CD4-positive, alpha-beta T cell (primary cell): ENCODE results near the gene OPN4. TPM values are rescaled to one million over a fixed set of nuclear protein-coding genes. Genes with fewer than 3 reads are reported as not detected.
A peak's percentile ranks its signal among the peaks of the same experiment; 100 is the strongest.

Source experiments
- ATAC-seq: fragments of 200-7000 bp; cut with Tn5 transposase; one replicate; pipeline ENCODE4 v1.10.0; 2022; ENCODE audit warnings: mild to moderate bottlenecking; ENCODE audit not compliant: poor library complexity
- CTCF ChIA-PET: fragments of 350-600 bp; sonication (Branson Sonifier 250); formaldehyde crosslinking; loops from one replicate; lab custom pipeline; 2021; ENCODE audit warnings: antibody characterized with exemption, inconsistent platforms; lab: Charles Lee
- POLR2A ChIA-PET: fragments of 350-600 bp; sonication (Branson Sonifier 250); formaldehyde crosslinking; loops from one replicate; lab custom pipeline; 2021; ENCODE audit warnings: antibody characterized with exemption, inconsistent platforms; lab: Charles Lee
- DNase-seq, 14 experiments: peaks; one replicate each; pipeline ENCODE4 v3.0.0-alpha.2; 2013 to 2020; ENCODE audit warnings: mixed read lengths in 2 of 14
- H3K27ac ChIP-seq, 2 donors: one replicate each; pipeline versions ENCODE4 v1.5.1 to v1.7.0; 2013; ENCODE audit warnings: low read length in 2 of 2, low read depth in 1 of 2, mild to moderate bottlenecking in 1 of 2
- H3K27me3 ChIP-seq, 2 experiments: 1 replicate in 1 of 2; 2 replicates in 1 of 2; pipeline versions ENCODE4 v1.6.1 to v1.7.0; 2013; ENCODE audit warnings: low read length in 2 of 2, control low read depth in 1 of 2, mild to moderate bottlenecking in 1 of 2, moderate library complexity in 1 of 2; ENCODE audit not compliant: insufficient read depth in 2 of 2, control insufficient read depth in 1 of 2
- H3K36me3 ChIP-seq: one replicate; pipeline ENCODE4 v1.6.1; 2013; ENCODE audit warnings: low read length, control low read depth; ENCODE audit not compliant: insufficient read depth
- H3K4me1 ChIP-seq: one replicate; pipeline ENCODE4 v1.6.1; 2013; ENCODE audit warnings: low read length, control low read depth; ENCODE audit not compliant: insufficient read depth
- H3K4me3 ChIP-seq: one replicate; pipeline ENCODE4 v1.5.1; 2013; ENCODE audit warnings: mild to moderate bottlenecking, low read length, moderate library complexity
- H3K9me3 ChIP-seq, 2 experiments: 1 replicate in 1 of 2; 2 replicates in 1 of 2; pipeline versions ENCODE4 v1.6.1 to v1.7.0; 2013; ENCODE audit warnings: low read length in 2 of 2, mild to moderate bottlenecking in 2 of 2, control low read depth in 1 of 2, moderate library complexity in 1 of 2; ENCODE audit not compliant: control insufficient read depth in 1 of 2, insufficient read depth in 1 of 2
- H3K27ac Mint-ChIP-seq: one replicate; pipeline ENCODE4 v1.8.0; 2020; ENCODE audit warnings: mixed read lengths
- H3K27me3 Mint-ChIP-seq: one replicate; pipeline ENCODE4 v1.8.0; 2021; ENCODE audit warnings: mixed read lengths
- H3K36me3 Mint-ChIP-seq: one replicate; pipeline ENCODE4 v1.8.0; 2021; ENCODE audit warnings: low read depth, mixed read lengths
- H3K4me1 Mint-ChIP-seq: one replicate; pipeline ENCODE4 v1.8.0; 2021; ENCODE audit warnings: low read depth, mixed read lengths
- H3K4me3 Mint-ChIP-seq: one replicate; pipeline ENCODE4 v1.8.0; 2020; ENCODE audit warnings: mild to moderate bottlenecking, mixed read lengths
- H3K9me3 Mint-ChIP-seq: one replicate; pipeline ENCODE4 v1.8.0; 2020; ENCODE audit warnings: mixed read lengths
- intact Hi-C, 2 experiments: fragments of 100-400 bp; cut with DNase I in 1 of 2; cut with micrococcal nuclease in 1 of 2; formaldehyde crosslinking; loops; one replicate each; pipeline versions ENCODE4 v1.15.1 to v1.9.0; 2023 to 2025; cut with DNase I, micrococcal nuclease
- polyA plus RNA-seq, 2 donors: library from polyadenylated mRNA; unstranded; fragments of 120-200 nt; gene quantifications; one replicate each; pipeline ENCODE4 v1.2.1, GENCODE V29; 2013
- total RNA-seq, 174 experiments: library from RNA in 2 of 174; stranded (reverse) in 2 of 174; gene quantifications; one replicate each; pipeline ENCODE4 v1.2.3 and lab custom pipeline; 2021 to 2026
- TF ChIP-seq, protein P1 (sequence below): fragments of 200-600 bp; IDR thresholded peaks from one replicate; pipeline ENCODE4 v1.8.0; 2022; ENCODE audit warnings: antibody characterized with exemption, mild to moderate bottlenecking

OPN4 gene, protein sequence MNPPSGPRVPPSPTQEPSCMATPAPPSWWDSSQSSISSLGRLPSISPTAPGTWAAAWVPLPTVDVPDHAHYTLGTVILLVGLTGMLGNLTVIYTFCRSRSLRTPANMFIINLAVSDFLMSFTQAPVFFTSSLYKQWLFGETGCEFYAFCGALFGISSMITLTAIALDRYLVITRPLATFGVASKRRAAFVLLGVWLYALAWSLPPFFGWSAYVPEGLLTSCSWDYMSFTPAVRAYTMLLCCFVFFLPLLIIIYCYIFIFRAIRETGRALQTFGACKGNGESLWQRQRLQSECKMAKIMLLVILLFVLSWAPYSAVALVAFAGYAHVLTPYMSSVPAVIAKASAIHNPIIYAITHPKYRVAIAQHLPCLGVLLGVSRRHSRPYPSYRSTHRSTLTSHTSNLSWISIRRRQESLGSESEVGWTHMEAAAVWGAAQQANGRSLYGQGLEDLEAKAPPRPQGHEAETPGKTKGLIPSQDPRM
- total RNA-seq = not detected
- not detected for polyA plus RNA-seq (2013, experiment 1 of 2)
- not detected for polyA plus RNA-seq (2013, experiment 2 of 2)
- 0 to 0.12 (median 0) reads per million in 172 experiments for total RNA-seq (lab: John Stamatoyannopoulos, UW)

GRCh38 chr10:86654411-86655172, at the start of gene OPN4:
Gene OPN4, plus strand, starts transcription at chr10:86654547. Its CDS starts 237 bp downstream, at chr10:86654784.
- intact Hi-C loops = no loop called here
- no peak within 1 kb of the TSS for H3K27ac ChIP-seq
- CTCF ChIA-PET = no interaction called here
- DNase-seq (peak in 1 of 14 experiments; percentile 27), ATAC-seq (no peak)
- Mint-ChIP-seq H3K36me3 (no peaks in the 10 kb centered on the region), H3K27ac (no peak within 1 kb of the TSS), H3K4me3 (no peak within 1 kb of the TSS), H3K4me1 (no peaks in the 10 kb centered on the region), H3K27me3 (no peaks in the 10 kb centered on the region), H3K9me3 (no peaks in the 10 kb centered on the region)
- no peaks in the 10 kb centered on the region for H3K36me3 ChIP-seq
- POLR2A ChIA-PET = no interaction called here
- H3K4me3 ChIP-seq = no peak within 1 kb of the TSS
- no peaks in the 10 kb centered on the region for H3K4me1 ChIP-seq
- H3K27me3 ChIP-seq = no peaks in the 10 kb centered on the region
- TF ChIP-seq, protein P1, sequence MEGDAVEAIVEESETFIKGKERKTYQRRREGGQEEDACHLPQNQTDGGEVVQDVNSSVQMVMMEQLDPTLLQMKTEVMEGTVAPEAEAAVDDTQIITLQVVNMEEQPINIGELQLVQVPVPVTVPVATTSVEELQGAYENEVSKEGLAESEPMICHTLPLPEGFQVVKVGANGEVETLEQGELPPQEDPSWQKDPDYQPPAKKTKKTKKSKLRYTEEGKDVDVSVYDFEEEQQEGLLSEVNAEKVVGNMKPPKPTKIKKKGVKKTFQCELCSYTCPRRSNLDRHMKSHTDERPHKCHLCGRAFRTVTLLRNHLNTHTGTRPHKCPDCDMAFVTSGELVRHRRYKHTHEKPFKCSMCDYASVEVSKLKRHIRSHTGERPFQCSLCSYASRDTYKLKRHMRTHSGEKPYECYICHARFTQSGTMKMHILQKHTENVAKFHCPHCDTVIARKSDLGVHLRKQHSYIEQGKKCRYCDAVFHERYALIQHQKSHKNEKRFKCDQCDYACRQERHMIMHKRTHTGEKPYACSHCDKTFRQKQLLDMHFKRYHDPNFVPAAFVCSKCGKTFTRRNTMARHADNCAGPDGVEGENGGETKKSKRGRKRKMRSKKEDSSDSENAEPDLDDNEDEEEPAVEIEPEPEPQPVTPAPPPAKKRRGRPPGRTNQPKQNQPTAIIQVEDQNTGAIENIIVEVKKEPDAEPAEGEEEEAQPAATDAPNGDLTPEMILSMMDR = no peak
- H3K9me3 ChIP-seq = no peaks in the 10 kb centered on the region

DNA sequence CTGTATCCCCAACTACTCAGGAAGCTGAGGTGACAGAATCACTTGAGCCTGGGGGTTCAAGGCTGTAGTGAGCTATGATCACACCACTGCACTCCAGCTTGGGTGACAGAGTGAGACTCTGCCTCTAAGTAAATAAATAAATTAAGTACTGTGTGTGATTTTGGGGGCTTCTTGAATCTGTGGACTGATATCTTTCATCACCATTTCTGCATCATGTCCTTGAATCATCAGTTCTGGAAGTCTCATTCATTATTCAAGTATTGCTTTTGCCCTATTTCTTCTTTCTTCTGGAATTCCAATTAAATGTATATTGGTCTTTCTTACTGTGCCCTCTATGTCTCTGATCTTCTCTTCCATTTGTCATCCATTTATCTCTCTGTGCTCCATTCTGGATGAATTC, 46.7 kb upstream of the OPN4 start:
- no peak for ATAC-seq

DNA sequence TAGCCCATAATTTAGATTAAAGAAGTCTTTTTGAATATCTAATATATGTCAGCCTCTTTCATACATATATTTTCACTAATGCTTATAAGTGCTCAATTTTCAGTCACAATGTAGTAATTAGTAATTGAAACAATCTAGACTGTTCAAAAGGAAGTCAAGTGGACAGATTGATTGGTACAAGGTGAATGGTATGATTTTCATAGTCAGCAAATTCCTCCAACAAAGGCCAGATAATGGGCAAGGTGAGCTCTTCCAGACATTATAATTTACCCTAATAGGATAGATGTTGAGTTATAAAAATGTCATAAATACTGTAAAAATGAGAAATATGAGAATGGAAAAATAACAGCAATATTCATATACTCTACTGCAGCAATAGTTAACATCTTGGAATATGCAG, 44.4 kb upstream of the OPN4 start:
- Mint-ChIP-seq H3K36me3 (no peaks in the 10 kb centered on the region), H3K27me3 (peaks cover 44% of the 10 kb centered on the region), H3K4me3 (no peak overlapping the region), H3K27ac (no peak overlapping the region), H3K9me3 (no peaks in the 10 kb centered on the region), H3K4me1 (no peaks in the 10 kb centered on the region)
- peaks cover 5 to 7% of the 10 kb centered on the region in 2 experiments for H3K27me3 ChIP-seq
- ChIA-PET POLR2A (no interaction called here), CTCF (no interaction called here)
- no peaks in the 10 kb centered on the region for H3K4me1 ChIP-seq
- H3K36me3 ChIP-seq = no peaks in the 10 kb centered on the region
- ATAC-seq (no peak), DNase-seq (no peak)
- TF ChIP-seq, protein P1 = no peak
- no peak overlapping the region for H3K27ac ChIP-seq
- no peak overlapping the region for H3K4me3 ChIP-seq
- H3K9me3 ChIP-seq = peaks cover 0 to 5% of the 10 kb centered on the region in 2 experiments
- intact Hi-C loops = no loop called here

More for the DNA sequence above, 46.7 kb upstream of the OPN4 start:
- Histone ChIP-seq H3K9me3 (peaks cover 0 to 5% of the 10 kb centered on the region in 2 experiments), H3K27ac (no peak overlapping the region), H3K4me3 (no peak overlapping the region), H3K4me1 (no peaks in the 10 kb centered on the region), H3K27me3 (peaks cover 5 to 7% of the 10 kb centered on the region in 2 experiments), H3K36me3 (no peaks in the 10 kb centered on the region)
- no peaks in the 10 kb centered on the region for H3K9me3 Mint-ChIP-seq
- ChIA-PET POLR2A (no interaction called here), CTCF (no interaction called here)
- no peak overlapping the region for H3K27ac Mint-ChIP-seq
- no peak overlapping the region for H3K4me3 Mint-ChIP-seq
- DNase-seq = no peak
- intact Hi-C loops = no loop called here
- TF ChIP-seq, protein P1 = no peak
- no peaks in the 10 kb centered on the region for H3K4me1 Mint-ChIP-seq
- no peaks in the 10 kb centered on the region for H3K36me3 Mint-ChIP-seq
- H3K27me3 Mint-ChIP-seq = peaks cover 32% of the 10 kb centered on the region
